IMR-90 (cell line): ENCODE results near the gene PRKCH. TPM values are rescaled to one million over a fixed set of nuclear protein-coding genes. Genes with fewer than 3 reads are reported as not detected.

ENCODE experiments used
- ATAC-seq: fragments of 200-7000 bp; cut with Tn5 transposase; 2 replicates; pipeline ENCODE4 v1.9.1; 2020; ENCODE audit warnings: low read depth, mild to moderate bottlenecking, moderate library complexity
- BruUV-seq: library from RNA; stranded (reverse); fragments of 400-500 nt; replicated peaks from 2 replicates; lab custom pipeline; 2021; lab: Mats Ljungman, UMichigan
- CTCF ChIA-PET: fragments of 300-600 bp; formaldehyde crosslinking; extraction: SDS; loops from one replicate; lab custom pipeline; 2021; ENCODE audit warnings: antibody characterized with exemption; lab: Yijun Ruan, JAX
- POLR2A ChIA-PET: fragments of 300-600 bp; sonication (Branson Sonifier 250); formaldehyde crosslinking; loops from one replicate; lab custom pipeline; 2022; ENCODE audit warnings: antibody characterized with exemption; ENCODE audit not compliant: unreplicated experiment; lab: Charles Lee
- DNase-seq: peaks from one replicate; pipeline ENCODE4 v3.0.0; 2013
- H2AFZ ChIP-seq: replicated peaks from 2 replicates; pipeline ENCODE3; 2013; ENCODE audit warnings: low read length, mild to moderate bottlenecking; ENCODE audit not compliant: poor library complexity
- H2AK5ac ChIP-seq: 2 replicates; pipeline ENCODE4 v1.6.1; 2013; ENCODE audit warnings: low read depth, low read length, inconsistent platforms
- H2AK9ac ChIP-seq: replicated peaks from 2 replicates; pipeline ENCODE3; 2013; ENCODE audit warnings: mild to moderate bottlenecking, low read depth, low read length, moderate library complexity; ENCODE audit not compliant: poor library complexity
- H2BK120ac ChIP-seq: 2 replicates; pipeline ENCODE4 v1.6.1; 2013; ENCODE audit warnings: low read depth, low read length, inconsistent platforms
- H2BK15ac ChIP-seq: 3 replicates; pipeline ENCODE4 v1.6.1; 2013; ENCODE audit warnings: low read depth, low read length, inconsistent platforms
- H2BK20ac ChIP-seq: 2 replicates; pipeline ENCODE4 v1.6.1; 2013; ENCODE audit warnings: low read depth, mild to moderate bottlenecking, inconsistent platforms, low read length, moderate library complexity
- H2BK5ac ChIP-seq: 2 replicates; pipeline ENCODE4 v1.6.1; 2013; ENCODE audit warnings: mild to moderate bottlenecking, low read depth, low read length, inconsistent platforms; ENCODE audit not compliant: poor library complexity, severe bottlenecking
- H3K14ac ChIP-seq: replicated peaks from 2 replicates; pipeline ENCODE4 v1.6.1; 2013; ENCODE audit warnings: low read depth, low read length, inconsistent platforms
- H3K18ac ChIP-seq: 2 replicates; pipeline ENCODE4 v1.6.1; 2013; ENCODE audit warnings: low read depth, low read length, control low read depth
- H3K23ac ChIP-seq: 2 replicates; pipeline ENCODE4 v1.6.1; 2013; ENCODE audit warnings: low read depth, low read length, inconsistent platforms
- H3K27ac ChIP-seq: 2 replicates; pipeline ENCODE4 v1.5.1; 2013; ENCODE audit warnings: mild to moderate bottlenecking, control low read depth, low read length; ENCODE audit not compliant: insufficient read depth
- H3K27me3 ChIP-seq: 2 replicates; pipeline ENCODE4 v1.6.1; 2013; ENCODE audit warnings: low read length; ENCODE audit not compliant: control insufficient read depth, insufficient read depth
- H3K36me3 ChIP-seq: 2 replicates; pipeline ENCODE4 v1.6.1; 2013; ENCODE audit warnings: low read length, mixed read lengths; ENCODE audit not compliant: control insufficient read depth, insufficient read depth
- H3K4ac ChIP-seq: 2 replicates; pipeline ENCODE4 v1.6.1; 2013; ENCODE audit warnings: low read depth, low read length, inconsistent platforms
- H3K4me1 ChIP-seq: 2 replicates; pipeline ENCODE4 v1.6.1; 2013; ENCODE audit warnings: low read length, mixed read lengths; ENCODE audit not compliant: control insufficient read depth, insufficient read depth
- H3K4me2 ChIP-seq: 2 replicates; pipeline ENCODE4 v1.6.1; 2013; ENCODE audit warnings: low read depth, mild to moderate bottlenecking, control low read depth, low read length, moderate library complexity
- H3K4me3 ChIP-seq: 2 replicates; pipeline ENCODE4 v1.5.1; 2013; ENCODE audit warnings: low read depth, mild to moderate bottlenecking, control low read depth, low read length, moderate library complexity; ENCODE audit not compliant: insufficient read depth
- H3K56ac ChIP-seq: 2 replicates; pipeline ENCODE4 v1.6.1; 2013; ENCODE audit warnings: low read length, inconsistent platforms; ENCODE audit not compliant: insufficient read depth; ENCODE audit errors: extremely low read depth
- H3K79me1 ChIP-seq, 2 experiments: 2 replicates each; pipeline ENCODE4 v1.6.1; 2013; ENCODE audit warnings: low read length in 2 of 2, inconsistent platforms in 1 of 2, low read depth in 1 of 2
- H3K9ac ChIP-seq: 2 replicates; pipeline ENCODE4 v1.6.1; 2013; ENCODE audit warnings: low read depth, low read length, control low read depth
- H3K9me1 ChIP-seq: 2 replicates; pipeline ENCODE4 v1.6.1; 2013; ENCODE audit warnings: low read length, inconsistent platforms; ENCODE audit not compliant: insufficient read depth
- H3K9me3 ChIP-seq: 2 replicates; pipeline ENCODE4 v1.6.1; 2013; ENCODE audit warnings: low read length; ENCODE audit not compliant: control insufficient read depth, insufficient read depth
- H4K20me1 ChIP-seq: 2 replicates; pipeline ENCODE4 v1.6.1; 2013; ENCODE audit warnings: low read length, inconsistent platforms; ENCODE audit not compliant: insufficient read depth
- H4K5ac ChIP-seq: 2 replicates; pipeline ENCODE4 v1.6.1; 2013; ENCODE audit warnings: mild to moderate bottlenecking, low read depth, low read length, control low read depth
- H4K8ac ChIP-seq, 2 experiments: 2 replicates each; pipeline ENCODE4 v1.6.1; 2013; ENCODE audit warnings: low read depth in 2 of 2, low read length in 2 of 2, control low read depth in 1 of 2, inconsistent platforms in 1 of 2
- H4K91ac ChIP-seq: 2 replicates; pipeline ENCODE4 v1.6.1; 2013; ENCODE audit warnings: low read depth, low read length, inconsistent platforms; ENCODE audit not compliant: insufficient read depth
- BHLHE40 ChIP-seq: fragments of 150-350 bp; IDR thresholded peaks from 2 replicates; pipeline ENCODE4 v1.6.1; 2016; ENCODE audit warnings: mild to moderate bottlenecking, low read depth, low read length
- CEBPB ChIP-seq: IDR thresholded peaks from 2 replicates; pipeline ENCODE4 v1.6.1; 2012; ENCODE audit warnings: low read depth, low read length, improper control_type of control experiment
- CHD1 ChIP-seq: IDR thresholded peaks from 2 replicates; pipeline ENCODE4 v1.6.1; 2012; ENCODE audit warnings: low read depth, low read length, improper control_type of control experiment
- FOS ChIP-seq: fragments of 150-350 bp; IDR thresholded peaks from 2 replicates; pipeline ENCODE4 v1.6.1; 2016; ENCODE audit warnings: low read depth, low read length
- MAFK ChIP-seq: IDR thresholded peaks from 2 replicates; pipeline ENCODE4 v1.6.1; 2012; ENCODE audit warnings: low read depth, low read length, improper control_type of control experiment
- MAZ ChIP-seq: IDR thresholded peaks from 2 replicates; pipeline ENCODE4 v1.6.1; 2012; ENCODE audit warnings: low read depth, mild to moderate bottlenecking, low read length, improper control_type of control experiment, moderate library complexity, borderline replicate concordance
- MXI1 ChIP-seq: IDR thresholded peaks from 2 replicates; pipeline ENCODE4 v1.6.1; 2012; ENCODE audit warnings: low read depth, mild to moderate bottlenecking, low read length, moderate library complexity, borderline replicate concordance
- NFE2L2 ChIP-seq: fragments of 150-350 bp; IDR thresholded peaks from 2 replicates; pipeline ENCODE4 v1.6.1; 2016; ENCODE audit warnings: low read depth, mild to moderate bottlenecking, low read length
- POLR2A ChIP-seq: IDR thresholded peaks from 2 replicates; pipeline ENCODE4 v1.6.1; 2012; ENCODE audit warnings: mild to moderate bottlenecking, low read depth, low read length
- RAD21 ChIP-seq: IDR thresholded peaks from 2 replicates; pipeline ENCODE4 v1.6.1; 2012; ENCODE audit warnings: low read length, improper control_type of control experiment
- RCOR1 ChIP-seq: IDR thresholded peaks from 2 replicates; pipeline ENCODE4 v1.6.1; 2012; ENCODE audit warnings: mild to moderate bottlenecking, low read length, improper control_type of control experiment; ENCODE audit not compliant: insufficient replicate concordance
- RFX5 ChIP-seq: IDR thresholded peaks from 2 replicates; pipeline ENCODE4 v1.8.0; 2012; ENCODE audit warnings: low read depth, mild to moderate bottlenecking, low read length, moderate library complexity
- SMC3 ChIP-seq: fragments of 150-350 bp; IDR thresholded peaks from 2 replicates; pipeline ENCODE4 v1.6.1; 2016; ENCODE audit warnings: low read depth, mild to moderate bottlenecking, antibody characterized with exemption, low read length, moderate library complexity
- WGBS, 2 experiments: methylation state at CpG; one replicate each; pipeline versions ENCODE4 v1.1.5 to v1.1.7; 2013; ENCODE audit warnings: missing lambda C conversion rate in 2 of 2; ENCODE audit not compliant: insufficient read length in 1 of 2; ENCODE audit errors: extremely low coverage in 2 of 2; 5-methylcytosine and 5-hydroxymethylcytosine counted together
- dilution Hi-C: fragments of 300-500 bp; cut with HindIII; formaldehyde crosslinking; loops from one replicate; pipeline ENCODE4 v1.14.3; 2018; ENCODE audit warnings: low sequenced_read_pairs; ENCODE audit not compliant: unreplicated experiment
- in situ Hi-C: fragments of 300-500 bp; cut with MboI; formaldehyde crosslinking; loops from 3 replicates; pipeline ENCODE4 v1.14.3; 2019; ENCODE audit warnings: low sequenced_read_pairs, inconsistent platforms, mixed read lengths
- intact Hi-C: fragments of 100-400 bp; cut with micrococcal nuclease; formaldehyde crosslinking; loops from 2 replicates; pipeline ENCODE4 v1.10.0; 2022
- polyA plus RNA-seq, 3 experiments: library from polyadenylated mRNA; depleted of rRNA; stranded (reverse); fragments of >200 nt; gene quantifications; 2 replicates each; pipeline ENCODE4 v1.2.3, GENCODE V29; 2012; ENCODE audit warnings: low replicate concordance in 1 of 3
- total RNA-seq: library from RNA; depleted of rRNA; stranded (reverse); fragments of >200 nt; gene quantifications from 2 replicates; pipeline ENCODE4 v1.2.3, GENCODE V29; 2012
- TF ChIP-seq, protein P1 (sequence below): fragments of 150-350 bp; IDR thresholded peaks from 2 replicates; pipeline ENCODE4 v1.6.1; 2017; ENCODE audit warnings: mild to moderate bottlenecking, antibody characterized with exemption, low read length, low read depth
- TF ChIP-seq, protein P2 (sequence below): fragments of 150-350 bp; IDR thresholded peaks from 2 replicates; pipeline ENCODE4 v1.6.1; 2016; ENCODE audit warnings: low read depth, mild to moderate bottlenecking, low read length, moderate library complexity, borderline replicate concordance
- TF ChIP-seq, protein P3 (sequence below): conservative IDR thresholded peaks from 2 replicates; pipeline ENCODE4 v1.5.1; 2012; ENCODE audit warnings: mild to moderate bottlenecking, low read depth, low read length, improper control_type of control experiment

The PRKCH gene
- total and polyA plus RNA-seq, 2 of the 4 experiments (the other 2 are of a cell fraction) = 1.6 to 2.3 TPM

DNA sequence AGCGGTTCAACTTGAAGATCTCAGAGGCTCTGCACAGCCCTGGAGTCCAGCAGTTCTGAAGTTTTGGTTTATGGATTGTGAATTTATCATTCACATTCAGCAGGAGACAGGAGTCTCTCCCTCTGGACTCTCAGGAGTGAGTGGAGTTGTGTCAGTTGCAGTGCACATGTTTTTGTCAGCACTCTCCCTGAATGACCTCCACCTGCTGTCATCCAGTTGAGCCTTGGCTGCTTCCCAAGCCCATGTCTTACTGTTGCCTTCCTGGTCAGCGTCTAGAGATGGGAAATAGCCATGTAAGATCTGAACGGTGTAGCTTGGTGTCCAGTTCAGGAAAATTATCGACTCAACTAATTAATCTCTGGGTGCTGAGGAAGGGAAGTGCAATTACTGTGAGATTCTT lies 133.2 kb downstream of the PRKCH start:
- Histone ChIP-seq H3K4me3 (no peak overlapping the region), H2BK5ac (no peak overlapping the region), H3K9me3 (no peaks in the 10 kb centered on the region), H2BK20ac (no peak overlapping the region), H3K14ac (no peak overlapping the region), H3K27me3 (peaks cover 28% of the 10 kb centered on the region), H2AFZ (no peak overlapping the region), H3K9me1 (no peaks in the 10 kb centered on the region), H2BK120ac (no peak overlapping the region), H2AK9ac (no peak overlapping the region), H3K18ac (no peak overlapping the region), H3K56ac (no peak overlapping the region), H2AK5ac (no peak overlapping the region), H3K79me1 (no peaks in the 10 kb centered on the region), H3K23ac (no peak overlapping the region), H3K4me2 (no peak overlapping the region), H4K20me1 (no peaks in the 10 kb centered on the region), H3K27ac (no peak overlapping the region), H3K4me1 (no peaks in the 10 kb centered on the region), H3K36me3 (no peaks in the 10 kb centered on the region), H4K5ac (no peak overlapping the region), H2BK15ac (no peak overlapping the region), H4K8ac (no peak overlapping the region), H3K4ac (no peak overlapping the region), H4K91ac (no peak overlapping the region), H3K9ac (no peak overlapping the region)
- TF ChIP-seq RFX5 = no peak
- no peak for TF ChIP-seq RCOR1
- TF ChIP-seq, protein P1, sequence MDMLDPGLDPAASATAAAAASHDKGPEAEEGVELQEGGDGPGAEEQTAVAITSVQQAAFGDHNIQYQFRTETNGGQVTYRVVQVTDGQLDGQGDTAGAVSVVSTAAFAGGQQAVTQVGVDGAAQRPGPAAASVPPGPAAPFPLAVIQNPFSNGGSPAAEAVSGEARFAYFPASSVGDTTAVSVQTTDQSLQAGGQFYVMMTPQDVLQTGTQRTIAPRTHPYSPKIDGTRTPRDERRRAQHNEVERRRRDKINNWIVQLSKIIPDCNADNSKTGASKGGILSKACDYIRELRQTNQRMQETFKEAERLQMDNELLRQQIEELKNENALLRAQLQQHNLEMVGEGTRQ = no peak
- no peak for TF ChIP-seq FOS
- TF ChIP-seq CHD1 = no peak
- TF ChIP-seq, protein P2, sequence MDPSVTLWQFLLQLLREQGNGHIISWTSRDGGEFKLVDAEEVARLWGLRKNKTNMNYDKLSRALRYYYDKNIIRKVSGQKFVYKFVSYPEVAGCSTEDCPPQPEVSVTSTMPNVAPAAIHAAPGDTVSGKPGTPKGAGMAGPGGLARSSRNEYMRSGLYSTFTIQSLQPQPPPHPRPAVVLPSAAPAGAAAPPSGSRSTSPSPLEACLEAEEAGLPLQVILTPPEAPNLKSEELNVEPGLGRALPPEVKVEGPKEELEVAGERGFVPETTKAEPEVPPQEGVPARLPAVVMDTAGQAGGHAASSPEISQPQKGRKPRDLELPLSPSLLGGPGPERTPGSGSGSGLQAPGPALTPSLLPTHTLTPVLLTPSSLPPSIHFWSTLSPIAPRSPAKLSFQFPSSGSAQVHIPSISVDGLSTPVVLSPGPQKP = no peak
- TF ChIP-seq NFE2L2 = no peak
- no peak for TF ChIP-seq MAFK
- TF ChIP-seq RAD21 = no peak
- no peak for TF ChIP-seq POLR2A
- no peak for TF ChIP-seq MXI1
- TF ChIP-seq BHLHE40 = no peak
- TF ChIP-seq SMC3 = no peak
- TF ChIP-seq, protein P3, sequence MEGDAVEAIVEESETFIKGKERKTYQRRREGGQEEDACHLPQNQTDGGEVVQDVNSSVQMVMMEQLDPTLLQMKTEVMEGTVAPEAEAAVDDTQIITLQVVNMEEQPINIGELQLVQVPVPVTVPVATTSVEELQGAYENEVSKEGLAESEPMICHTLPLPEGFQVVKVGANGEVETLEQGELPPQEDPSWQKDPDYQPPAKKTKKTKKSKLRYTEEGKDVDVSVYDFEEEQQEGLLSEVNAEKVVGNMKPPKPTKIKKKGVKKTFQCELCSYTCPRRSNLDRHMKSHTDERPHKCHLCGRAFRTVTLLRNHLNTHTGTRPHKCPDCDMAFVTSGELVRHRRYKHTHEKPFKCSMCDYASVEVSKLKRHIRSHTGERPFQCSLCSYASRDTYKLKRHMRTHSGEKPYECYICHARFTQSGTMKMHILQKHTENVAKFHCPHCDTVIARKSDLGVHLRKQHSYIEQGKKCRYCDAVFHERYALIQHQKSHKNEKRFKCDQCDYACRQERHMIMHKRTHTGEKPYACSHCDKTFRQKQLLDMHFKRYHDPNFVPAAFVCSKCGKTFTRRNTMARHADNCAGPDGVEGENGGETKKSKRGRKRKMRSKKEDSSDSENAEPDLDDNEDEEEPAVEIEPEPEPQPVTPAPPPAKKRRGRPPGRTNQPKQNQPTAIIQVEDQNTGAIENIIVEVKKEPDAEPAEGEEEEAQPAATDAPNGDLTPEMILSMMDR = no peak
- TF ChIP-seq MAZ = no peak
- TF ChIP-seq CEBPB = no peak
- DNase-seq (no peak), ATAC-seq (no peak)
- WGBS, 2 experiments = no CpG with 5 or more reads among the region's 4 CpGs
- in situ Hi-C loops = no loop called here
- POLR2A ChIA-PET = no interaction called here
- no TSS peak for BruUV-seq
- dilution Hi-C loops = loop anchor here (25.0 kb wide), 1 partner anchor 258 kb away; no protein-coding TSS in a partner anchor
- CTCF ChIA-PET = interaction anchor here (0.6 to 0.8 kb wide), 2 partner anchors 16 to 385 kb away, joined by 3 read pairs; no protein-coding TSS in a partner anchor
- intact Hi-C loops = no loop called here
